Lower leg skin (tissue), 4 donors: Measurements from ENCODE around the gene BACH1. TPM values are rescaled to one million over a fixed set of nuclear protein-coding genes. Genes with fewer than 3 reads are reported as not detected.
A peak's percentile ranks its signal among the peaks of the same experiment; 100 is the strongest.
"Not testable (repeated sequence)": the region's sequence is repeated elsewhere in the genome, so short reads cannot be mapped to it uniquely, and the experiment has no call there.

Experiments used
- DNase-seq, 2 donors: peaks; one replicate each; pipeline ENCODE4 v3.0.0-alpha.2; 2019; ENCODE audit warnings: low spot score in 2 of 2
- H3K4me3 ChIP-seq: fragments of 200-600 bp; sonication (generic); 2 replicates; pipeline ENCODE4 v1.5.1; 2017; ENCODE audit warnings: mild to moderate bottlenecking, low read depth; ENCODE audit not compliant: poor library complexity, severe bottlenecking
- CTCF ChIP-seq, 3 donors: fragments of 450-650 bp; IDR thresholded peaks; one replicate each; pipeline ENCODE4 v1.5.1; 2016; ENCODE audit warnings: antibody characterized with exemption in 3 of 3, mild to moderate bottlenecking in 3 of 3, moderate library complexity in 2 of 3
- POLR2A ChIP-seq, 2 donors: fragments of 450-650 bp; IDR thresholded peaks; one replicate each; pipeline ENCODE4 v1.6.1; 2016 to 2017; ENCODE audit warnings: antibody characterized with exemption in 2 of 2, mild to moderate bottlenecking in 1 of 2, moderate library complexity in 1 of 2
- WGBS, 2 donors: methylation state at CpG; one replicate each; pipeline ENCODE4 v1.1.5; 2018; 5-methylcytosine and 5-hydroxymethylcytosine counted together
- intact Hi-C: fragments of 100-400 bp; cut with DNase I; formaldehyde crosslinking; loops from one replicate; pipeline ENCODE4 v1.15.0; 2023; ENCODE audit warnings: low total_unique reads
- total RNA-seq, 4 donors: library from RNA; depleted of rRNA; stranded (reverse); fragments of >200 nt; gene quantifications; one replicate each; pipeline ENCODE4 v1.1.0, GENCODE V29; 2016

Gene BACH1
- total RNA-seq, result 10 to 100 TPM; 87.7 to 96.4 (median 91.0) TPM

GRCh38 chr21:29298348-29299045, at the start of gene BACH1:
BACH1 (plus strand) TSS chr21:29298922; CDS start chr21:29321281, 22,359 bp downstream.
- H3K4me3 ChIP-seq, result peak within 1 kb of the TSS; percentile 81
- intact Hi-C loops, result loop anchor here (10.0 kb wide), 1 partner anchor 134 kb away; no protein-coding TSS in a partner anchor
- peak; percentile 82 to 97 for DNase-seq
- peak in 1 of 2 donors; percentile 73 for TF ChIP-seq POLR2A (IDR thresholded peaks at IDR 0.05)
- no peak for TF ChIP-seq CTCF (IDR thresholded peaks at IDR 0.05)
- WGBS, 2 donors, result 1 to 13% methylated on average over 11 to 29 of the region's 87 CpGs

GRCh38 chr21:29249289-29249688, 49.4 kb upstream of the BACH1 start:
- DNase-seq, intact Hi-C loops, H3K4me3 ChIP-seq: not testable (repeated sequence)

GRCh38 chr21:29250636-29251035, 48.1 kb upstream of the BACH1 start:
- TF ChIP-seq CTCF (IDR thresholded peaks at IDR 0.05) (no peak), POLR2A (IDR thresholded peaks at IDR 0.05) (no peak)
- no peak for DNase-seq
- intact Hi-C loops, result no loop called here
- WGBS, 2 donors, result 84 to 90% methylated on average over 5 of the region's 5 CpGs
- H3K4me3 ChIP-seq, result no peak overlapping the region

GRCh38 chr21:29253861-29254260, 44.9 kb upstream of the BACH1 start:
- intact Hi-C loops, DNase-seq, H3K4me3 ChIP-seq: not testable (repeated sequence)

GRCh38 chr21:29254550-29254949, 44.2 kb upstream of the BACH1 start:
- no peak overlapping the region for H3K4me3 ChIP-seq
- no peak for DNase-seq
- intact Hi-C loops, result no loop called here
- 91 to 95% methylated on average over 1 of the region's 1 CpG for WGBS, 2 donors
- TF ChIP-seq POLR2A (IDR thresholded peaks at IDR 0.05) (no peak), CTCF (IDR thresholded peaks at IDR 0.05) (no peak)

GRCh38 chr21:29256126-29256910, 42.4 kb upstream of the BACH1 start:
- 42 to 47% methylated on average over 7 of the region's 7 CpGs for WGBS, 2 donors
- intact Hi-C loops, result no loop called here
- TF ChIP-seq CTCF (IDR thresholded peaks at IDR 0.05) (no peak), POLR2A (IDR thresholded peaks at IDR 0.05) (no peak)
- no peak overlapping the region for H3K4me3 ChIP-seq
- no peak for DNase-seq
